Osteoblast (primary cell): ENCODE data around the gene CHRND. TPM values are rescaled to one million over a fixed set of nuclear protein-coding genes. Genes with fewer than 3 reads are reported as not detected.
"Not testable (repeated sequence)": the region's sequence is repeated elsewhere in the genome, so short reads cannot be mapped to it uniquely, and the experiment has no call there.

Experiments used
- DNase-seq: peaks from one replicate; pipeline ENCODE4 v3.0.0; 2011; ENCODE audit warnings: low spot score, mixed read lengths; ENCODE audit not compliant: insufficient read length; ENCODE audit errors: missing footprints
- H2AFZ ChIP-seq: 2 replicates; pipeline ENCODE4 v1.6.0; 2011; ENCODE audit warnings: mild to moderate bottlenecking, low read length
- H3K27ac ChIP-seq: 2 replicates; pipeline ENCODE4 v1.5.1; 2011; ENCODE audit warnings: mild to moderate bottlenecking, low read depth, low read length, moderate library complexity
- H3K27me3 ChIP-seq: 2 replicates; pipeline ENCODE4 v1.6.0; 2012; ENCODE audit warnings: mild to moderate bottlenecking, control low read depth, inconsistent platforms, low read length, moderate library complexity; ENCODE audit not compliant: insufficient read depth
- H3K36me3 ChIP-seq: 2 replicates; pipeline ENCODE4 v1.5.1; 2011; ENCODE audit warnings: mild to moderate bottlenecking, low read length, control low read depth, moderate library complexity; ENCODE audit not compliant: insufficient read depth
- H3K4me1 ChIP-seq: 2 replicates; pipeline ENCODE4 v1.5.1; 2011; ENCODE audit warnings: mild to moderate bottlenecking, low read length, control low read depth, moderate library complexity; ENCODE audit not compliant: insufficient read depth
- H3K4me2 ChIP-seq: 2 replicates; pipeline ENCODE4 v1.6.0; 2011; ENCODE audit warnings: mild to moderate bottlenecking, low read length; ENCODE audit not compliant: insufficient read depth
- H3K4me3 ChIP-seq: fragments of 200-600 bp; sonication (generic); 3 replicates; pipeline ENCODE4 v1.5.1; 2012; ENCODE audit warnings: mild to moderate bottlenecking, low read length, inconsistent platforms; ENCODE audit not compliant: insufficient read depth
- H3K79me2 ChIP-seq: 2 replicates; pipeline ENCODE4 v1.6.0; 2012; ENCODE audit warnings: mild to moderate bottlenecking, low read length, control low read depth, inconsistent platforms; ENCODE audit not compliant: insufficient read depth
- H3K9me3 ChIP-seq: 2 replicates; pipeline ENCODE4 v1.5.1; 2011; ENCODE audit warnings: low read depth, low read length, control low read depth
- H4K20me1 ChIP-seq: 2 replicates; pipeline ENCODE4 v1.6.0; 2012; ENCODE audit warnings: mild to moderate bottlenecking, low read length, control low read depth; ENCODE audit not compliant: insufficient read depth
- CTCF ChIP-seq: IDR thresholded peaks from 2 replicates; pipeline ENCODE4 v1.5.1; 2011; ENCODE audit warnings: mild to moderate bottlenecking, low read depth, low read length, moderate library complexity; ENCODE audit errors: extremely low read depth
- total RNA-seq: library from RNA; depleted of rRNA; stranded (reverse); fragments of >200 nt; gene quantifications from 2 replicates; pipeline ENCODE4 v1.2.3, GENCODE V29; 2012

The CHRND gene
- total RNA-seq, 1 donor: not detected

- H3K36me3 ChIP-seq: peaks cover 79% of the 10 kb centered on the region
- no peak for TF ChIP-seq CTCF
- no peak for DNase-seq
These were observed 37.6 kb downstream of the CHRND start for GRCh38 chr2:232563580-232563979.

GRCh38 chr2:232567721-232568120 lies 41.8 kb downstream of the CHRND start:
- Histone ChIP-seq H3K4me2 (peak overlapping the region; percentile 53), H3K79me2 (peaks cover 10% of the 10 kb centered on the region), H2AFZ (no peak overlapping the region), H3K9me3 (no peaks in the 10 kb centered on the region), H3K36me3 (peaks cover 72% of the 10 kb centered on the region), H3K4me1 (peaks cover 18% of the 10 kb centered on the region), H3K4me3 (no peak overlapping the region), H3K27ac (peak overlapping the region; percentile 89), H4K20me1 (peaks cover 9% of the 10 kb centered on the region), H3K27me3 (no peaks in the 10 kb centered on the region)
- no peak for DNase-seq
- no peak for TF ChIP-seq CTCF

More at GRCh38 chr2:232563580-232563979, 37.6 kb downstream of the CHRND start:
- no peak overlapping the region for H2AFZ ChIP-seq
- H3K79me2 ChIP-seq: peaks cover 20% of the 10 kb centered on the region
- no peaks in the 10 kb centered on the region for H3K9me3 ChIP-seq
- no peak overlapping the region for H3K4me2 ChIP-seq
- no peak overlapping the region for H3K4me3 ChIP-seq
- peaks cover 7% of the 10 kb centered on the region for H4K20me1 ChIP-seq
- H3K27me3 ChIP-seq: no peaks in the 10 kb centered on the region
- peaks cover 15% of the 10 kb centered on the region for H3K4me1 ChIP-seq
- peak overlapping the region; percentile 53 for H3K27ac ChIP-seq

GRCh38 chr2:232568161-232568560 lies 42.2 kb downstream of the CHRND start:
- peak; percentile 90 for DNase-seq
- Histone ChIP-seq H3K79me2 (peaks cover 5% of the 10 kb centered on the region), H3K4me2 (peak overlapping the region; percentile 53), H3K9me3 (no peaks in the 10 kb centered on the region), H3K27ac (peak overlapping the region; percentile 89), H3K4me1 (peaks cover 18% of the 10 kb centered on the region), H4K20me1 (peaks cover 9% of the 10 kb centered on the region), H3K27me3 (no peaks in the 10 kb centered on the region), H2AFZ (no peak overlapping the region), H3K4me3 (no peak overlapping the region), H3K36me3 (peaks cover 70% of the 10 kb centered on the region)
- TF ChIP-seq CTCF: no peak

DNA sequence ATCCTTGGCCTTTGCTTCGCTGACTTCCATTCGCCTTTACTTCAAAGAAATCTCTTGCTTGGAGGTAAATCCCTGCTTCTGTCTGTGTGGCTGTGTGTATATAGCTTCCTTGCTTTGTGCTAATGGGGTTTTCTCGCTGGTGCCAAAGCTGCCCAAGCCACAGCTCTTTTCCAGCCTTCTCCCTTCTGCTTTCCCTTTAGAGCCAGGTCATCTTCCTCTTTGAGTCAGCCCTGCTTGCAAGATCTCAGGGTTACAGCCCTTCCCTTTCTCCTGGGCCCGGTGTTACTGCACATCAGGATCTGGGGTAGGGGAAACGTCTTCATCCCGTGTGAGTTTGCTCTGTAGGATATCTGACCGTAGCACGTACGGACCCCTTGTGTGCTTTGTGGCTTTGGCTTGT lies 43.6 kb downstream of the CHRND start:
- no peaks in the 10 kb centered on the region for H3K27me3 ChIP-seq
- no peak overlapping the region for H3K27ac ChIP-seq
- H3K9me3 ChIP-seq: no peaks in the 10 kb centered on the region
- TF ChIP-seq CTCF: no peak
- no peak overlapping the region for H3K4me2 ChIP-seq
- no peak overlapping the region for H3K4me3 ChIP-seq
- DNase-seq: no peak
- no peak overlapping the region for H2AFZ ChIP-seq
- peaks cover 21% of the 10 kb centered on the region for H3K4me1 ChIP-seq
- H3K79me2 ChIP-seq: peaks cover 5% of the 10 kb centered on the region
- H4K20me1 ChIP-seq: peaks cover 9% of the 10 kb centered on the region
- H3K36me3 ChIP-seq: peaks cover 70% of the 10 kb centered on the region

DNA sequence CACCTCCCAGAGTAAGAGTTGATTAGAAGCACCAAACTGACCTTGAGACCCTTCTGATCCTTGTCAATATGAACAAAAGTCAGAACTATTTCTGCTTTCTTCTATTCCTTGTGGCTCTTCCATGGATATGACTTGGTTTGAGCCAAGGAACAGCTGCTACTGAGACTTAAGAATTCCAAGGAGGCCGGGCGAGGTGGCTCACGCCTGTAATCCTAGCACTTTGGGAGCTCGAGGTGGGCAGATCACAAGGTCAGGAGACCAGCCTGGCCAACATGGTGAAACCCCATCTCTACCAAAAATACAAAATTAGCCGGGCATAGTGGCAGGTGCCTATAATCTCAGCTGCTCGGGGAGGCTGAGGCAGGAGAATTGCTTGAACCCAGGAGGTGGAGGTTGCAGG lies 44.5 kb downstream of the CHRND start:
- H3K4me3 ChIP-seq, H3K27me3 ChIP-seq, H2AFZ ChIP-seq, H3K4me2 ChIP-seq, DNase-seq, H3K27ac ChIP-seq, H4K20me1 ChIP-seq, H3K79me2 ChIP-seq, H3K9me3 ChIP-seq: not testable (repeated sequence)
- Histone ChIP-seq H3K4me1 (peaks cover 24% of the 10 kb centered on the region), H3K36me3 (peaks cover 66% of the 10 kb centered on the region)
